ENCODE measurements around the gene RAPGEFL1.
"Not testable (repeated sequence)": the region's sequence is repeated elsewhere in the genome, so short reads cannot be mapped to it uniquely, and the experiment has no call there.

The RAPGEFL1 gene

GRCh38 chr17:40177275-40177874 is at the start of gene RAPGEFL1:
RAPGEFL1 (plus strand) TSS chr17:40177470; CDS start chr17:40177862, 392 bp downstream.
- DNase-seq (ENCODE audit: low read depth): peak; percentile 77

DNA sequence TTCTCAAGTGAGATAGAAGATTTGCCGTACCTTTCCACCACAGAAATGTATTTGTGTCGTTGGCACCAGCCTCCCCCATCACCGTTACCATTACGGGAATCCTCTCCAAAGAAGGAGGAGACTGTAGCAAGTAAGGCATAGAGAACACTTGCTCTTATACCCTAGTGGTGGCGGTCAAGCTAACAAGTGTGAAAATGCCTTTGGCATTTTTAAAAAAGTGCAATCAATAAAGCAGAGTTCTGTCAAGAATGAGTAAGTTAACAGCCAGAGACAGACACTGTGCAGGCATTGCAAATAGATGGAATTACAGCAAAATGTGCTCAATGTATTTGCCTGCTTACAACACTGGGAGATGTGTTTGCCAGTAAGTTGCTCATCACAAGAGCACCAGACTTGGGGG is 47.8 kb upstream of the RAPGEFL1 start:
- DNase-seq (ENCODE audit: low read depth): no peak

DNA sequence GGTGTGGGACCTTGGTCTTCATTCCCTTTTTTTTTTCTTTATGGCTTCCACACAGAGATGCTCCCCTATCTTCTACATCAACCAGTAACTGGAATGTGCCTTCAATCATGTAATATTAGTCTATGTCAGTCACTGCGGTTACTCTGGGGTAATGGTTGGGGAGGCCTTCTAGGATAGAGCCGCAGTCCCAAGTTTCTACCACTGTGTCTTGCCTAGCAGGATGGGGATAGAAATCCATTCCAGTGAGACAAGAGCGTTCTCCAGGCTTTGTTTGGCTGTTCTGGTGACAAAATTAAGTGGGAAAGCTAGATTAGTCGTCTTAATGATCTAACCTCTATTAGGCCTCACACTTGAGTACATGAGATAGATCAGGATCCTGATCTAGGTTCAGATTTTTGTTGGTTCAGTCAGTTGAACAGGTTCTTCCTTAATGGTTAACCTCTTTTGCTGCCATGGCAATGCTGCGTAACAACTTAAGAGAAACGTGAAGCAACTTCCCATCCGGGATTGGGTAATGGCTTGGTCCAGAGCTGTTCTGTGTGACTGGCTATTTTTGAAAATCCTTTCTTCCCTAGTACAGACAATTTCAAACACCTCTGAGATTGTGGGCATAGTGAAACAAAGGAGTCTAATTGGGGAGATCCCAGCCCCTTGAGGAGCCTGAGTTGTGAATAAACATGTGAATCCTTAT is 46.8 kb upstream of the RAPGEFL1 start:
- DNase-seq (ENCODE audit: low read depth): no peak

GRCh38 chr17:40134184-40134583 is 43.1 kb upstream of the RAPGEFL1 start:
- DNase-seq (ENCODE audit: low read depth): no peak

GRCh38 chr17:40135817-40136216 is 41.5 kb upstream of the RAPGEFL1 start:
- no peak for DNase-seq (ENCODE audit: low read depth)

GRCh38 chr17:40139566-40140058 is 37.7 kb upstream of the RAPGEFL1 start:
- no peak for DNase-seq (ENCODE audit: low read depth)

- not testable (repeated sequence) for DNase-seq (ENCODE audit: low read depth)
Observed at GRCh38 chr17:40143166-40143565, 34.1 kb upstream of the RAPGEFL1 start.

GRCh38 chr17:40145476-40145875 is 31.8 kb upstream of the RAPGEFL1 start:
- DNase-seq (ENCODE audit: low read depth): no peak

DNA sequence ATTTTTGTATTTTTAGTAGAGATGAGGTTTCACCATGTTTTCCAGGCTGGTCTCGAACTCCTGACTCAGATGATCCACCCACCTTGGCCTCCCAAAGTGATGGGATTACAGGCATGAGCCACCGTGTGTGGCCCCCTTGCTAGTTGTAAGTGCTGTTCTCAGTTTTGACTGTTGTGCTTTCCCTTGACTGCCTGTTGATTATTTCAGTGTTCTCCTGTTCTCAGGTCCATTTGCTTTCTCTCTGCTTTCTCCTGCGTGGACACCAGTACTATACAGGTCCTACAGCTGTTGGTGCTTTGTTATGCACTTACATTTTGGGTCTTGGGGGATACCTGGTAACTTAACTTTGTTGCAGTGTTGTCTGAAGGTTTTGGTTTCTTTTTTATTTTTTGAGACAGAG is 28.7 kb upstream of the RAPGEFL1 start:
- DNase-seq (ENCODE audit: low read depth): no peak

DNA sequence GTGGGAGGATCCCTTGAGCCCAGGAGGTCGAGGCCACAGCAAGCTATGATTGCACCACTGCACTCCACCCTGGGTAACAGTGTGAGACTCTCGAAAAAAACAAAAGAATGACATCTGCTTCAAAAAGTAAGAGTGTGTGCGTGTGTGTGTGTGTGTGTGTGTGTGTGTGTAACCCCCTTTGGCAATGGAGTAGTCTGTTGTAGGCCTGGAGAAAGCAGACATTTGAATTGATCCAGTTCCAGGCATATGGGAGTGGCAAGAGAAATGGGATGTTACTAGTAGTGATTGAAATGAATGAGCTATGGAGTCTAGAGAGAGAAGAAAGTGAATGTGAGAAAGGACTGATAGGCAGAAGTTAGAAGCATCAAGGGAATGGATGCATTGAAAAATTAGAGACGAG is 27.0 kb upstream of the RAPGEFL1 start:
- DNase-seq (ENCODE audit: low read depth): no peak

DNA sequence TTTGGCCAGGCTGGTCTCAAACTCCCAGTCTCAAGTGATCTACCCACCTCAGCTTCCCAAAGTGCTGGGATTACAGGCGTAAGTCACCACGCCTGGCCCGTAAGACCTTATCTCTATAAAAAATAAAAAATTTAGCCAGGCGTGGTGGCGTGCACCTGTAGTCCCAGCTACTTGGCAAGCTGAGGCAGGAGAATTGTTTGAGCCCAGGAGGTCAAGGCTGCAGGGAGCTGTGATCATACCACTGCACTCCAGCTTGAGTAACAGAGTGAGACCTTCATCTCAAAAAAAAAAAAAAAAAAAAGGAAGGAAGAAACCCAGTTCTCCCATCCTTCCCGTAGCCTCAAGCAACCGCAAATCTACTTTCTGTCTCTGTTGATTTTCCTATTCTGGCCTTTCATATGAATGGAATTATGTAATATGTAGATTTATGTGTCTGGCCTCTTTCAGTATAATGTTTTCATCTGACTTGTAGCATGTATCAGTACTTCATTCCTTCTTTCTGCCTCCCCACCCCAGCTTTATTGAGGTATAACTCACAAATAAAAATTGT is 25.8 kb upstream of the RAPGEFL1 start:
- no peak for DNase-seq (ENCODE audit: low read depth)

DNA sequence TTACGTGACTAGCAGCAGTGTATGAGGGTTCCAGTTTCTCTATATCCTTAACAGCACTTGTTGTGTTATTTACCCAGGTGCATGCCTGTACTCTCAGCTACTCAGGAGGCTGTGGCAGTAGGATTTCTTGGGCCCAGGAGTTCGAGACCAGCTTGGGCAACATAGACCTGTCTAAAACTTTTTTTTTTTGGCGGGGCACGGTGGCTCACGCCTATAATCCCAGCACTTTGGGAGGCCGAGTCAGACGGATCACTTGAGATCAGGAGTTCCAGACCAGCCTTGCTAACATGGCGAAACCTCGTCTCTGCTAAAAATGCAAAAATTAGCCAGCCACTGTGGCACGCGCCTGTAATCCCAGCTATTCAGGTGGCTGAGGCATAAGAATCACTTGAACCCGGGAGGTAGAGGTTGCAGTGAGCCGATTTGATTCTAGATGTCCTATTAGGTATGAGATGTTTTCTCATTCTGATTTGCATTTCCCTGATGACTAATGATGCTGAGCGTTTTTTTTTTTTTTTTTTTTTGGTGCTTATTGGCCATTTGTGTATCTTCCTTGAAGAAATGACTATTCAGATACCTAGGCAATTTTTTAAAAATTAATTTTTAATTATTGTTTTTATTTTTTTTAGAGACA is 23.6 kb upstream of the RAPGEFL1 start:
- no peak for DNase-seq (ENCODE audit: low read depth)

GRCh38 chr17:40157973-40158372 is 19.3 kb upstream of the RAPGEFL1 start:
- no peak for DNase-seq (ENCODE audit: low read depth)

- DNase-seq (ENCODE audit: low read depth): no peak
Observed at GRCh38 chr17:40158438-40159013, 18.7 kb upstream of the RAPGEFL1 start.

- DNase-seq (ENCODE audit: low read depth): no peak
Observed at GRCh38 chr17:40159456-40159855, 17.8 kb upstream of the RAPGEFL1 start.

DNA sequence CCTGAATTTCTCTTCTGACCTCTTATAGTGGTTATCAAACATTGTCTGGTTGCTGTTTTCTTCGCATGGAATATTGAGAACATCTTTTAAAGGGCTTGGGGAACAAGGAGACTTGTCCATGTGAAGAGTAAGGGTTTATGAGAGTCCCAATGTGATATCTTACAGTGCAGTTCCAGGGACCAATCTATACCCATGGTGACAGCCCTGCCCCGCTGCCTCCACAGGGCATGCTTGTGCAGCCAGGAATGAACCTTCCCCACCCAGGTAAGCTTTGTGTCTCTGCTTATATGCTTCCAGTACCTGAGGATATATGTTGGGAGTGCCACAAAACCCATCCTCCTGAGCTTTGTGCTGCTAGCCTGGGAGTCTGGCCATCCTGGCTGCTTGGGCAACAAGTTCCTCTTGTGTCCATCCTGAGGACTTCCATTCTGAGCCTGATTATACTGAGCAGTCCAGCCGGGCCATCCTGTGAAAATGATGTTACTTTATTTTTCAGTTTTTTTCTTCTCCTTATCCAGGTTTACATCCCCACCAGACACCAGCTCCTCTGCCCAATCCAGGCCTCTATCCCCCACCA is 9.5 kb upstream of the RAPGEFL1 start:
- no peak for DNase-seq (ENCODE audit: low read depth)

DNA sequence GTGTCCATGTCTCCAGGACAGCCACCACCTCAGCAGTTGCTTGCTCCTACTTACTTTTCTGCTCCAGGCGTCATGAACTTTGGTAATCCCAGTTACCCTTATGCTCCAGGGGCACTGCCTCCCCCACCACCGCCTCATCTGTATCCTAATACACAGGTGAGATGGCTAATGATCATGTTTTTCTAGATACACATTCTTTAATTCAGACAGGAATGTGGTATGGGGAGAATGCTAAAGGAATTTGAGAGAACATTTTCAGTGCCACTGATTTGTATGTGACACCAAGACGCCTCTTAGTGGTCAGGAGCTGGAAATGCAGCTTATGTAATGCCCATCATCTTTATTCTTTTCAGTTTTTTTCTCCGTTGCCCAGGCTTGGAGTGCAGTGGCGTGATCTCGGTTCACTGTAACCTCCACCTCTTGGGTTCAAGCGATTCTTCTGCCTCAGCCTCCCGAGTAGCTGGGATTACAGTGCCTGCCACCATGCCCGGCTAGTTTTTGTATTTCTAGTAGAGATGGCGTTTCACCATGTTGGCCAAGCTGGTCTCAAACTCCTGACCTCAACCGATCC is 8.9 kb upstream of the RAPGEFL1 start:
- DNase-seq (ENCODE audit: low read depth): no peak

DNA sequence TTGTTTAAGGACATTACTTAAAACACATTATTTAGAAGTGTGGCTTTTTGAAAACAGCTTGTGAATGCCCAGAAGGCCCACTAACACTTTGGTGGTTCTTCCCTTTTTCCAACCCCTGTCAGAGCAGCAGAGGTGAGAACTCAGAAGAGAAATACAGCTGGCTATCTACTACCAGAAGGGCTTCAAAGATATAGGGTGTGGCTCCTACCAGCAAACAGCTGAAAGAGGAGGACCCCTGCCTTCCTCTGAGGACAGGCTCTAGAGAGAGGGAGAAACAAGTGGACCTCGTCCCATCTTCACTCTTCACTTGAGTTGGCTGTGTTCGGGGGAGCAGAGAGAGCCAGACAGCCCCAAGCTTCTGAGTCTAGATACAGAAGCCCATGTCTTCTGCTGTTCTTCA is 6.9 kb upstream of the RAPGEFL1 start:
- DNase-seq (ENCODE audit: low read depth): no peak

GRCh38 chr17:40171750-40172149 is 5.5 kb upstream of the RAPGEFL1 start:
- no peak for DNase-seq (ENCODE audit: low read depth)

- no peak for DNase-seq (ENCODE audit: low read depth)
Observed at GRCh38 chr17:40173091-40173777, 4.0 kb upstream of the RAPGEFL1 start.

DNA sequence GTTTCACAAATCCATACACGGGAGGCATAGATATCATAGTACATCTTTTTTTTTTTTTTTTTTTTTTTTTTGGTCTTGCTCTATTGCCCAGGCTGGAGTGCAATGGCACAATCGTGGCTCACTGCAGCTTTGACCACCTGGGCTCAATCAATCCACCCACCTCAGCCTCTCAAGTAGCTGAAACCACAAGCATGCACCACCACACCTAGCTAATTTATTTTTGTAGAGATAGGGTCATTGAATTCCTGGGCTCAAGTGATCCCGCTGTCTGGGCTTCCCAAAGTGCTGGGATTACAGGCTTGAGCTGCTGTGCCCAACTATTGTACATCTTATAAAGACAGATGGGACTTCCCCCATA is 3.5 kb upstream of the RAPGEFL1 start:
- DNase-seq (ENCODE audit: low read depth): no peak
